Stimulated activated CD8-positive, alpha-beta memory T cell treated with anti-CD3 and anti-CD28 coated beads, Interleukin-7, amount 100 ng/mL, for 48 hours (primary cell): ENCODE data around the gene CBY2.
"Not testable (repeated sequence)": the region's sequence is repeated elsewhere in the genome, so short reads cannot be mapped to it uniquely, and the experiment has no call there.

ENCODE experiments used
- DNase-seq, 2 donors: peaks; one replicate each; pipeline ENCODE4 v3.0.0-alpha.2; 2020; ENCODE audit warnings: low read depth in 1 of 2; ENCODE audit errors: extremely low read depth in 1 of 2

CBY2 gene

GRCh38 chr13:45737571-45738017 is 35.5 kb downstream of the CBY2 start:
- DNase-seq, result no peak

- DNase-seq, result no peak
Observed at GRCh38 chr13:45742985-45743384, 40.9 kb downstream of the CBY2 start.

- DNase-seq, result no peak
Observed at GRCh38 chr13:45744979-45745378, 42.9 kb downstream of the CBY2 start.

GRCh38 chr13:45747071-45747470 is 45.0 kb downstream of the CBY2 start:
- DNase-seq, result no peak

- DNase-seq, result no peak
Observed at GRCh38 chr13:45748941-45749759, 47.0 kb downstream of the CBY2 start.

- DNase-seq, result no peak
Observed at GRCh38 chr13:45750566-45750965, 48.4 kb downstream of the CBY2 start.

GRCh38 chr13:45751885-45752284 is 49.8 kb downstream of the CBY2 start:
- no peak for DNase-seq

- DNase-seq, result no peak
Observed at GRCh38 chr13:45752510-45752909, 50.4 kb downstream of the CBY2 start.

- not testable (repeated sequence) for DNase-seq
Observed at GRCh38 chr13:45756498-45756897, 54.4 kb downstream of the CBY2 start.

- not testable (repeated sequence) for DNase-seq
Observed at GRCh38 chr13:45757589-45757988, 55.5 kb downstream of the CBY2 start.

- DNase-seq, result no peak
Observed at GRCh38 chr13:45763419-45763818, 61.3 kb downstream of the CBY2 start.
